GM08714 (cell line): ENCODE data around the gene SH2D4B.

Experiments
- H3K4me3 ChIP-seq: fragments of 200-500 bp; sonication (Bioruptor generic); 2 replicates; pipeline ENCODE4 v1.5.1; 2014; ENCODE audit warnings: mild to moderate bottlenecking, low read length, inconsistent platforms
- ZNF274 ChIP-seq: IDR thresholded peaks from 2 replicates; pipeline ENCODE4 v1.6.1; 2012; ENCODE audit warnings: mild to moderate bottlenecking, low read depth, low read length

SH2D4B gene

GRCh38 chr10:80660736-80661135, 123.0 kb downstream of the SH2D4B start:
- no peak for TF ChIP-seq ZNF274
- H3K4me3 ChIP-seq: no peak overlapping the region

GRCh38 chr10:80661526-80661925, 123.8 kb downstream of the SH2D4B start:
- TF ChIP-seq ZNF274: no peak
- H3K4me3 ChIP-seq: no peak overlapping the region

- no peak for TF ChIP-seq ZNF274
- no peak overlapping the region for H3K4me3 ChIP-seq
Measured at GRCh38 chr10:80662429-80663261, 124.9 kb downstream of the SH2D4B start.

GRCh38 chr10:80664071-80664680, 126.5 kb downstream of the SH2D4B start:
- TF ChIP-seq ZNF274: no peak
- H3K4me3 ChIP-seq: no peak overlapping the region

GRCh38 chr10:80669485-80669884, 131.8 kb downstream of the SH2D4B start:
- TF ChIP-seq ZNF274: no peak
- H3K4me3 ChIP-seq: no peak overlapping the region

- H3K4me3 ChIP-seq: no peak overlapping the region
- no peak for TF ChIP-seq ZNF274
Measured at GRCh38 chr10:80670774-80671173, 133.1 kb downstream of the SH2D4B start.

- no peak overlapping the region for H3K4me3 ChIP-seq
- no peak for TF ChIP-seq ZNF274
Measured at GRCh38 chr10:80671847-80672246, 134.1 kb downstream of the SH2D4B start.

- TF ChIP-seq ZNF274: no peak
- H3K4me3 ChIP-seq: no peak overlapping the region
Measured at GRCh38 chr10:80672613-80673012, 134.9 kb downstream of the SH2D4B start.

- H3K4me3 ChIP-seq: no peak overlapping the region
- no peak for TF ChIP-seq ZNF274
Measured at GRCh38 chr10:80674809-80675208, 137.1 kb downstream of the SH2D4B start.

GRCh38 chr10:80681142-80681541, 143.4 kb downstream of the SH2D4B start:
- no peak overlapping the region for H3K4me3 ChIP-seq

GRCh38 chr10:80684259-80684658, 146.6 kb downstream of the SH2D4B start:
- no peak for TF ChIP-seq ZNF274
- no peak overlapping the region for H3K4me3 ChIP-seq

More at GRCh38 chr10:80681142-80681541, 143.4 kb downstream of the SH2D4B start:
- no peak for TF ChIP-seq ZNF274

GRCh38 chr10:80685355-80685754, 147.7 kb downstream of the SH2D4B start:
- TF ChIP-seq ZNF274: no peak
- H3K4me3 ChIP-seq: no peak overlapping the region

- no peak overlapping the region for H3K4me3 ChIP-seq
- no peak for TF ChIP-seq ZNF274
Measured at GRCh38 chr10:80686734-80687475, 149.2 kb downstream of the SH2D4B start.

GRCh38 chr10:80687476-80687789, 149.7 kb downstream of the SH2D4B start:
- no peak for TF ChIP-seq ZNF274
- no peak overlapping the region for H3K4me3 ChIP-seq

GRCh38 chr10:80690434-80690833, 152.7 kb downstream of the SH2D4B start:
- TF ChIP-seq ZNF274: no peak
- H3K4me3 ChIP-seq: no peak overlapping the region
